IMR-90 (cell line): Measurements from ENCODE around the gene GPR39. TPM values are rescaled to one million over a fixed set of nuclear protein-coding genes. Genes with fewer than 3 reads are reported as not detected.

Experiments used
- ATAC-seq: fragments of 200-7000 bp; cut with Tn5 transposase; 2 replicates; pipeline ENCODE4 v1.9.1; 2020; ENCODE audit warnings: low read depth, mild to moderate bottlenecking, moderate library complexity
- BruUV-seq: library from RNA; stranded (reverse); fragments of 400-500 nt; replicated peaks from 2 replicates; lab custom pipeline; 2021; lab: Mats Ljungman, UMichigan
- CTCF ChIA-PET: fragments of 300-600 bp; formaldehyde crosslinking; extraction: SDS; loops from one replicate; lab custom pipeline; 2021; ENCODE audit warnings: antibody characterized with exemption; lab: Yijun Ruan, JAX
- POLR2A ChIA-PET: fragments of 300-600 bp; sonication (Branson Sonifier 250); formaldehyde crosslinking; loops from one replicate; lab custom pipeline; 2022; ENCODE audit warnings: antibody characterized with exemption; ENCODE audit not compliant: unreplicated experiment; lab: Charles Lee
- DNase-seq: peaks from one replicate; pipeline ENCODE4 v3.0.0; 2013
- H2AFZ ChIP-seq: replicated peaks from 2 replicates; pipeline ENCODE3; 2013; ENCODE audit warnings: low read length, mild to moderate bottlenecking; ENCODE audit not compliant: poor library complexity
- H2AK5ac ChIP-seq: 2 replicates; pipeline ENCODE4 v1.6.1; 2013; ENCODE audit warnings: low read depth, low read length, inconsistent platforms
- H2AK9ac ChIP-seq: replicated peaks from 2 replicates; pipeline ENCODE3; 2013; ENCODE audit warnings: mild to moderate bottlenecking, low read depth, low read length, moderate library complexity; ENCODE audit not compliant: poor library complexity
- H2BK120ac ChIP-seq: 2 replicates; pipeline ENCODE4 v1.6.1; 2013; ENCODE audit warnings: low read depth, low read length, inconsistent platforms
- H2BK15ac ChIP-seq: 3 replicates; pipeline ENCODE4 v1.6.1; 2013; ENCODE audit warnings: low read depth, low read length, inconsistent platforms
- H2BK20ac ChIP-seq: 2 replicates; pipeline ENCODE4 v1.6.1; 2013; ENCODE audit warnings: low read depth, mild to moderate bottlenecking, inconsistent platforms, low read length, moderate library complexity
- H2BK5ac ChIP-seq: 2 replicates; pipeline ENCODE4 v1.6.1; 2013; ENCODE audit warnings: mild to moderate bottlenecking, low read depth, low read length, inconsistent platforms; ENCODE audit not compliant: poor library complexity, severe bottlenecking
- H3K14ac ChIP-seq: replicated peaks from 2 replicates; pipeline ENCODE4 v1.6.1; 2013; ENCODE audit warnings: low read depth, low read length, inconsistent platforms
- H3K18ac ChIP-seq: 2 replicates; pipeline ENCODE4 v1.6.1; 2013; ENCODE audit warnings: low read depth, low read length, control low read depth
- H3K23ac ChIP-seq: 2 replicates; pipeline ENCODE4 v1.6.1; 2013; ENCODE audit warnings: low read depth, low read length, inconsistent platforms
- H3K27ac ChIP-seq: 2 replicates; pipeline ENCODE4 v1.5.1; 2013; ENCODE audit warnings: mild to moderate bottlenecking, control low read depth, low read length; ENCODE audit not compliant: insufficient read depth
- H3K27me3 ChIP-seq: 2 replicates; pipeline ENCODE4 v1.6.1; 2013; ENCODE audit warnings: low read length; ENCODE audit not compliant: control insufficient read depth, insufficient read depth
- H3K36me3 ChIP-seq: 2 replicates; pipeline ENCODE4 v1.6.1; 2013; ENCODE audit warnings: low read length, mixed read lengths; ENCODE audit not compliant: control insufficient read depth, insufficient read depth
- H3K4ac ChIP-seq: 2 replicates; pipeline ENCODE4 v1.6.1; 2013; ENCODE audit warnings: low read depth, low read length, inconsistent platforms
- H3K4me1 ChIP-seq: 2 replicates; pipeline ENCODE4 v1.6.1; 2013; ENCODE audit warnings: low read length, mixed read lengths; ENCODE audit not compliant: control insufficient read depth, insufficient read depth
- H3K4me2 ChIP-seq: 2 replicates; pipeline ENCODE4 v1.6.1; 2013; ENCODE audit warnings: low read depth, mild to moderate bottlenecking, control low read depth, low read length, moderate library complexity
- H3K4me3 ChIP-seq: 2 replicates; pipeline ENCODE4 v1.5.1; 2013; ENCODE audit warnings: low read depth, mild to moderate bottlenecking, control low read depth, low read length, moderate library complexity; ENCODE audit not compliant: insufficient read depth
- H3K56ac ChIP-seq: 2 replicates; pipeline ENCODE4 v1.6.1; 2013; ENCODE audit warnings: low read length, inconsistent platforms; ENCODE audit not compliant: insufficient read depth; ENCODE audit errors: extremely low read depth
- H3K79me1 ChIP-seq, 2 experiments: 2 replicates each; pipeline ENCODE4 v1.6.1; 2013; ENCODE audit warnings: low read length in 2 of 2, inconsistent platforms in 1 of 2, low read depth in 1 of 2
- H3K9ac ChIP-seq: 2 replicates; pipeline ENCODE4 v1.6.1; 2013; ENCODE audit warnings: low read depth, low read length, control low read depth
- H3K9me1 ChIP-seq: 2 replicates; pipeline ENCODE4 v1.6.1; 2013; ENCODE audit warnings: low read length, inconsistent platforms; ENCODE audit not compliant: insufficient read depth
- H3K9me3 ChIP-seq: 2 replicates; pipeline ENCODE4 v1.6.1; 2013; ENCODE audit warnings: low read length; ENCODE audit not compliant: control insufficient read depth, insufficient read depth
- H4K20me1 ChIP-seq: 2 replicates; pipeline ENCODE4 v1.6.1; 2013; ENCODE audit warnings: low read length, inconsistent platforms; ENCODE audit not compliant: insufficient read depth
- H4K5ac ChIP-seq: 2 replicates; pipeline ENCODE4 v1.6.1; 2013; ENCODE audit warnings: mild to moderate bottlenecking, low read depth, low read length, control low read depth
- H4K8ac ChIP-seq, 2 experiments: 2 replicates each; pipeline ENCODE4 v1.6.1; 2013; ENCODE audit warnings: low read depth in 2 of 2, low read length in 2 of 2, control low read depth in 1 of 2, inconsistent platforms in 1 of 2
- H4K91ac ChIP-seq: 2 replicates; pipeline ENCODE4 v1.6.1; 2013; ENCODE audit warnings: low read depth, low read length, inconsistent platforms; ENCODE audit not compliant: insufficient read depth
- BHLHE40 ChIP-seq: fragments of 150-350 bp; IDR thresholded peaks from 2 replicates; pipeline ENCODE4 v1.6.1; 2016; ENCODE audit warnings: mild to moderate bottlenecking, low read depth, low read length
- CEBPB ChIP-seq: IDR thresholded peaks from 2 replicates; pipeline ENCODE4 v1.6.1; 2012; ENCODE audit warnings: low read depth, low read length, improper control_type of control experiment
- CHD1 ChIP-seq: IDR thresholded peaks from 2 replicates; pipeline ENCODE4 v1.6.1; 2012; ENCODE audit warnings: low read depth, low read length, improper control_type of control experiment
- CTCF ChIP-seq: conservative IDR thresholded peaks from 2 replicates; pipeline ENCODE4 v1.5.1; 2012; ENCODE audit warnings: mild to moderate bottlenecking, low read depth, low read length, improper control_type of control experiment
- FOS ChIP-seq: fragments of 150-350 bp; IDR thresholded peaks from 2 replicates; pipeline ENCODE4 v1.6.1; 2016; ENCODE audit warnings: low read depth, low read length
- MAFK ChIP-seq: IDR thresholded peaks from 2 replicates; pipeline ENCODE4 v1.6.1; 2012; ENCODE audit warnings: low read depth, low read length, improper control_type of control experiment
- MXI1 ChIP-seq: IDR thresholded peaks from 2 replicates; pipeline ENCODE4 v1.6.1; 2012; ENCODE audit warnings: low read depth, mild to moderate bottlenecking, low read length, moderate library complexity, borderline replicate concordance
- NFE2L2 ChIP-seq: fragments of 150-350 bp; IDR thresholded peaks from 2 replicates; pipeline ENCODE4 v1.6.1; 2016; ENCODE audit warnings: low read depth, mild to moderate bottlenecking, low read length
- POLR2A ChIP-seq: IDR thresholded peaks from 2 replicates; pipeline ENCODE4 v1.6.1; 2012; ENCODE audit warnings: mild to moderate bottlenecking, low read depth, low read length
- RCOR1 ChIP-seq: IDR thresholded peaks from 2 replicates; pipeline ENCODE4 v1.6.1; 2012; ENCODE audit warnings: mild to moderate bottlenecking, low read length, improper control_type of control experiment; ENCODE audit not compliant: insufficient replicate concordance
- RFX5 ChIP-seq: IDR thresholded peaks from 2 replicates; pipeline ENCODE4 v1.8.0; 2012; ENCODE audit warnings: low read depth, mild to moderate bottlenecking, low read length, moderate library complexity
- SMC3 ChIP-seq: fragments of 150-350 bp; IDR thresholded peaks from 2 replicates; pipeline ENCODE4 v1.6.1; 2016; ENCODE audit warnings: low read depth, mild to moderate bottlenecking, antibody characterized with exemption, low read length, moderate library complexity
- WGBS, 2 experiments: methylation state at CpG; one replicate each; pipeline versions ENCODE4 v1.1.5 to v1.1.7; 2013; ENCODE audit warnings: missing lambda C conversion rate in 2 of 2; ENCODE audit not compliant: insufficient read length in 1 of 2; ENCODE audit errors: extremely low coverage in 2 of 2; 5-methylcytosine and 5-hydroxymethylcytosine counted together
- dilution Hi-C: fragments of 300-500 bp; cut with HindIII; formaldehyde crosslinking; loops from one replicate; pipeline ENCODE4 v1.14.3; 2018; ENCODE audit warnings: low sequenced_read_pairs; ENCODE audit not compliant: unreplicated experiment
- in situ Hi-C: fragments of 300-500 bp; cut with MboI; formaldehyde crosslinking; loops from 3 replicates; pipeline ENCODE4 v1.14.3; 2019; ENCODE audit warnings: low sequenced_read_pairs, inconsistent platforms, mixed read lengths
- intact Hi-C: fragments of 100-400 bp; cut with micrococcal nuclease; formaldehyde crosslinking; loops from 2 replicates; pipeline ENCODE4 v1.10.0; 2022
- polyA plus RNA-seq, 3 experiments: library from polyadenylated mRNA; depleted of rRNA; stranded (reverse); fragments of >200 nt; gene quantifications; 2 replicates each; pipeline ENCODE4 v1.2.3, GENCODE V29; 2012; ENCODE audit warnings: low replicate concordance in 1 of 3
- total RNA-seq: library from RNA; depleted of rRNA; stranded (reverse); fragments of >200 nt; gene quantifications from 2 replicates; pipeline ENCODE4 v1.2.3, GENCODE V29; 2012
- TF ChIP-seq, protein P1 (sequence below): fragments of 150-350 bp; IDR thresholded peaks from 2 replicates; pipeline ENCODE4 v1.6.1; 2016; ENCODE audit warnings: low read depth, mild to moderate bottlenecking, low read length, moderate library complexity, borderline replicate concordance

Gene GPR39
- total and polyA plus RNA-seq, 2 of the 4 experiments (the other 2 are of a cell fraction): 4.4 to 9.0 TPM

DNA sequence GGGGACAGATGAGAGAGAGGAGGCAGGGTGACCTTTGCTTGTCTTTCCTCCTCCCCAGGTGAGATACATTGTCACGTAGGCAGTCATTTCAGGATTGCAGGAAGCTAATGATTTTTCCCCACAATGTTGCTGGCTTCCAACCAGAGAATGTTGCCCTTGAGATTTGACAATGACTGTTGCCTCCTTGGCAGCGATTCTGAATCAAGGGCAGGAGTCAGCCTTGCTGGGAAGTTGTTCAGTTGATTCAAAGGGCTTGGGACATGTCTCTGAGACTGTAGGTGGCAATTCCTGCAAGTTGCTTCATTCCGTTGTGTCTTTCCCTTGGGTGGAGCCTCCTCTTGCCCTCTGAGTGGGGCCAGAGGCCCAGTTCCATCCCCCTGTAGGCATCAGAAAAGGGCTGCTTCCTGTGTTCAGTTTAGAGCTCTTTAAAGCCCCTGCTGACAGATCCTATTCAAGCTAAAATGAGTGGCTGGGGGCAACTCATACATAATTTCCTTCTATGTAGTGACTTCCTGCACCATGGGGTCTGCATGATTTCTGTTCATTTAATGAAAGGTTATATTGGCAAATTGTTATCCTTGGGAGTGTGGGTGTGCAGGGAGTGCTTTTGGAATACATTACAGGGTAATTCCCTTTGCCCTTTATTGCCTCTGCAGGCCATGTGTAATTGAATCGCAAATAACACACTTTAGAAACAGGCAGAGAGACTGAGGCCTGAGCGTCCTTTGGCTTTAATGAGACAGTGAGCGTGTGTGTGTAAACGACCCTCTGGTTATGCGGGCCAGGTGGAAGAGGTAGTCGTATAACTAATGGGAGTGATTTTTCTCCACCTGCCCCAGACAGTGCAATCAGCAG, 52.4 kb downstream of the GPR39 start:
- H4K91ac ChIP-seq: no peak overlapping the region
- no peaks in the 10 kb centered on the region for H3K79me1 ChIP-seq
- H3K36me3 ChIP-seq: no peaks in the 10 kb centered on the region
- no peaks in the 10 kb centered on the region for H3K9me1 ChIP-seq
- H3K56ac ChIP-seq: no peak overlapping the region
- H2BK5ac ChIP-seq: no peak overlapping the region
- H2AFZ ChIP-seq: no peak overlapping the region
- POLR2A ChIA-PET: no interaction called here
- H3K27ac ChIP-seq: no peak overlapping the region
- CTCF ChIA-PET: no interaction called here
- BruUV-seq: no TSS peak
- H4K20me1 ChIP-seq: no peaks in the 10 kb centered on the region
- H2BK15ac ChIP-seq: no peak overlapping the region
- H3K23ac ChIP-seq: no peak overlapping the region
- in situ Hi-C loops: no loop called here
- H3K14ac ChIP-seq: no peak overlapping the region
- H2BK120ac ChIP-seq: no peak overlapping the region
- peaks cover 27% of the 10 kb centered on the region for H3K9me3 ChIP-seq
- no peak for TF ChIP-seq BHLHE40
- TF ChIP-seq CEBPB: no peak
- no peak for TF ChIP-seq FOS
- no peak for TF ChIP-seq POLR2A
- no peak for TF ChIP-seq MAFK
- no peak for TF ChIP-seq MXI1
- no peak for TF ChIP-seq RFX5
- no peak for TF ChIP-seq CTCF
- TF ChIP-seq RCOR1: no peak
- no peak for TF ChIP-seq SMC3
- TF ChIP-seq, protein P1, sequence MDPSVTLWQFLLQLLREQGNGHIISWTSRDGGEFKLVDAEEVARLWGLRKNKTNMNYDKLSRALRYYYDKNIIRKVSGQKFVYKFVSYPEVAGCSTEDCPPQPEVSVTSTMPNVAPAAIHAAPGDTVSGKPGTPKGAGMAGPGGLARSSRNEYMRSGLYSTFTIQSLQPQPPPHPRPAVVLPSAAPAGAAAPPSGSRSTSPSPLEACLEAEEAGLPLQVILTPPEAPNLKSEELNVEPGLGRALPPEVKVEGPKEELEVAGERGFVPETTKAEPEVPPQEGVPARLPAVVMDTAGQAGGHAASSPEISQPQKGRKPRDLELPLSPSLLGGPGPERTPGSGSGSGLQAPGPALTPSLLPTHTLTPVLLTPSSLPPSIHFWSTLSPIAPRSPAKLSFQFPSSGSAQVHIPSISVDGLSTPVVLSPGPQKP: no peak
- no peak for TF ChIP-seq CHD1
- TF ChIP-seq NFE2L2: no peak
- H3K4me1 ChIP-seq: no peaks in the 10 kb centered on the region
- no peak overlapping the region for H3K4ac ChIP-seq
- no peak overlapping the region for H4K8ac ChIP-seq
- H2AK9ac ChIP-seq: no peak overlapping the region
- H4K5ac ChIP-seq: no peak overlapping the region
- H3K27me3 ChIP-seq: no peaks in the 10 kb centered on the region
- WGBS, 2 experiments: no CpG with 5 or more reads among the region's 9 CpGs
- no peak for ATAC-seq
- H3K9ac ChIP-seq: no peak overlapping the region
- no peak overlapping the region for H3K18ac ChIP-seq
- dilution Hi-C loops: no loop called here
- intact Hi-C loops: no loop called here
- H2AK5ac ChIP-seq: no peak overlapping the region
- no peak overlapping the region for H3K4me2 ChIP-seq
- no peak for DNase-seq
- H2BK20ac ChIP-seq: no peak overlapping the region
- no peak overlapping the region for H3K4me3 ChIP-seq
